OCI-LY1 (cell line): Measurements from ENCODE around the gene MAP4K1.

Experiments
- H2AFZ ChIP-seq: fragments of 200-600 bp; sonication (generic), shearing (Covaris generic); 2 replicates; pipeline ENCODE4 v1.6.0; 2014; ENCODE audit warnings: antibody characterized with exemption, mild to moderate bottlenecking, low read length
- H3F3A ChIP-seq: fragments of 200-600 bp; sonication (generic), shearing (Covaris generic); 2 replicates; pipeline ENCODE4 v1.6.0; 2014; ENCODE audit warnings: mild to moderate bottlenecking, antibody characterized with exemption, low read length, moderate library complexity; ENCODE audit not compliant: insufficient read depth
- H3K27ac ChIP-seq: fragments of 200-600 bp; sonication (generic); 2 replicates; pipeline ENCODE4 v1.5.1; 2014; ENCODE audit warnings: low read length, mixed run types, mild to moderate bottlenecking, low read depth; ENCODE audit not compliant: poor library complexity, severe bottlenecking
- H3K27me3 ChIP-seq: fragments of 200-600 bp; sonication (generic); 2 replicates; pipeline ENCODE4 v1.6.0; 2014; ENCODE audit warnings: antibody characterized with exemption, mild to moderate bottlenecking, low read length, moderate library complexity; ENCODE audit not compliant: insufficient read depth
- H3K36me3 ChIP-seq: fragments of 200-600 bp; sonication (generic); 2 replicates; pipeline ENCODE4 v1.6.1; 2014; ENCODE audit warnings: mild to moderate bottlenecking, antibody characterized with exemption, low read length, moderate library complexity, mixed read lengths; ENCODE audit not compliant: insufficient read depth
- H3K4me1 ChIP-seq: fragments of 200-600 bp; sonication (generic); 2 replicates; pipeline ENCODE4 v1.5.1; 2014; ENCODE audit warnings: mild to moderate bottlenecking, low read length, moderate library complexity; ENCODE audit not compliant: insufficient read depth, severe bottlenecking
- H3K4me2 ChIP-seq: fragments of 200-600 bp; sonication (generic), shearing (Covaris generic); 2 replicates; pipeline ENCODE4 v1.6.1; 2014; ENCODE audit warnings: low read length
- H3K4me3 ChIP-seq: fragments of 200-600 bp; sonication (generic); 2 replicates; pipeline ENCODE4 v1.5.1; 2014; ENCODE audit warnings: low read length, low read depth, mild to moderate bottlenecking, mixed read lengths; ENCODE audit not compliant: poor library complexity, severe bottlenecking
- H3K79me2 ChIP-seq: fragments of 200-600 bp; shearing (Covaris generic); 2 replicates; pipeline ENCODE4 v1.6.1; 2016; ENCODE audit warnings: mixed run types, low read length, mixed read lengths; ENCODE audit not compliant: insufficient read depth
- H3K9ac ChIP-seq: fragments of 200-600 bp; sonication (generic), shearing (Covaris generic); 2 replicates; pipeline ENCODE4 v1.6.1; 2014; ENCODE audit warnings: mild to moderate bottlenecking, low read length, mixed read lengths
- H3K9me2 ChIP-seq: fragments of 200-600 bp; sonication (generic), shearing (Covaris generic); 2 replicates; pipeline ENCODE4 v1.6.1; 2014; ENCODE audit warnings: low read depth, mild to moderate bottlenecking, low read length, mixed read lengths
- H3K9me3 ChIP-seq: fragments of 200-600 bp; shearing (Covaris generic); 2 replicates; pipeline ENCODE4 v1.6.1; 2014; ENCODE audit warnings: low read length, mixed read lengths
- H4K20me1 ChIP-seq: fragments of 200-600 bp; sonication (generic), shearing (Covaris generic); 2 replicates; pipeline ENCODE4 v1.6.0; 2016; ENCODE audit warnings: mild to moderate bottlenecking, low read length; ENCODE audit not compliant: insufficient read depth
- CTCF ChIP-seq: fragments of 200-600 bp; sonication (generic), shearing (Covaris generic); IDR thresholded peaks from 2 replicates; pipeline ENCODE4 v1.5.1; 2017; ENCODE audit warnings: mild to moderate bottlenecking, antibody characterized with exemption, low read length, moderate library complexity, mixed read lengths
- EZH2 ChIP-seq: fragments of 200-600 bp; sonication (generic), shearing (Covaris generic); IDR thresholded peaks from 2 replicates; pipeline ENCODE4 v1.8.0; 2017; ENCODE audit warnings: borderline replicate concordance, mixed run types, mild to moderate bottlenecking, antibody characterized with exemption, low read length, moderate library complexity, mixed read lengths

MAP4K1 gene

GRCh38 chr19:38543286-38543806 lies 74.4 kb downstream of the MAP4K1 start:
- no peak overlapping the region for H2AFZ ChIP-seq
- H3K4me1 ChIP-seq = peaks cover 29% of the 10 kb centered on the region
- H3K36me3 ChIP-seq = no peaks in the 10 kb centered on the region
- H3K4me3 ChIP-seq = no peak overlapping the region
- no peak overlapping the region for H3K4me2 ChIP-seq
- H3K9me3 ChIP-seq = no peaks in the 10 kb centered on the region
- no peak for TF ChIP-seq EZH2
- no peaks in the 10 kb centered on the region for H3K79me2 ChIP-seq
- no peak overlapping the region for H3K9ac ChIP-seq
- H3K9me2 ChIP-seq = no peaks in the 10 kb centered on the region
- no peak overlapping the region for H3K27ac ChIP-seq
- no peaks in the 10 kb centered on the region for H4K20me1 ChIP-seq
- H3F3A ChIP-seq = no peaks in the 10 kb centered on the region
- H3K27me3 ChIP-seq = no peaks in the 10 kb centered on the region

GRCh38 chr19:38542040-38542439 lies 75.7 kb downstream of the MAP4K1 start:
- Histone ChIP-seq H2AFZ (no peak overlapping the region), H3K79me2 (no peaks in the 10 kb centered on the region), H3K9ac (no peak overlapping the region), H3K9me3 (no peaks in the 10 kb centered on the region), H3K9me2 (no peaks in the 10 kb centered on the region), H3F3A (no peaks in the 10 kb centered on the region), H3K27me3 (no peaks in the 10 kb centered on the region), H4K20me1 (no peaks in the 10 kb centered on the region), H3K36me3 (no peaks in the 10 kb centered on the region), H3K27ac (no peak overlapping the region), H3K4me2 (no peak overlapping the region), H3K4me1 (peaks cover 27% of the 10 kb centered on the region), H3K4me3 (no peak overlapping the region)
- TF ChIP-seq EZH2 = no peak

- Histone ChIP-seq H4K20me1 (no peaks in the 10 kb centered on the region), H3K9ac (no peak overlapping the region), H3K4me3 (no peak overlapping the region), H3K9me2 (no peaks in the 10 kb centered on the region), H3K27ac (no peak overlapping the region), H3F3A (no peaks in the 10 kb centered on the region), H3K36me3 (no peaks in the 10 kb centered on the region; the same call in 1 of the 2 replicates), H3K4me2 (no peak overlapping the region), H3K27me3 (peaks cover 7% of the 10 kb centered on the region; the same call in 1 of the 2 replicates), H2AFZ (no peak overlapping the region), H3K4me1 (peaks cover 24% of the 10 kb centered on the region), H3K79me2 (no peaks in the 10 kb centered on the region), H3K9me3 (peaks cover 10% of the 10 kb centered on the region)
- TF ChIP-seq CTCF (no peak), EZH2 (no peak)
Measured at GRCh38 chr19:38539751-38540150, 78.0 kb downstream of the MAP4K1 start.

GRCh38 chr19:38538793-38539528 lies 78.8 kb downstream of the MAP4K1 start:
- peaks cover 11% of the 10 kb centered on the region for H3K9me3 ChIP-seq
- TF ChIP-seq EZH2 = no peak
- H3K4me1 ChIP-seq = peaks cover 16% of the 10 kb centered on the region
- H3K27ac ChIP-seq = no peak overlapping the region
- H3K9ac ChIP-seq = no peak overlapping the region
- H3K4me2 ChIP-seq = peak overlapping the region; percentile 21; the same call in 1 of the 2 replicates
- no peaks in the 10 kb centered on the region for H3F3A ChIP-seq
- H3K79me2 ChIP-seq = no peaks in the 10 kb centered on the region
- peaks cover 13% of the 10 kb centered on the region; the same call in 1 of the 2 replicates for H3K27me3 ChIP-seq
- no peaks in the 10 kb centered on the region for H4K20me1 ChIP-seq
- H2AFZ ChIP-seq = no peak overlapping the region
- no peaks in the 10 kb centered on the region; the same call in 1 of the 2 replicates for H3K36me3 ChIP-seq
- no peaks in the 10 kb centered on the region for H3K9me2 ChIP-seq
- no peak overlapping the region for H3K4me3 ChIP-seq
